ENCODE measurements around the gene AGO4. TPM values are rescaled to one million over a fixed set of nuclear protein-coding genes. Genes with fewer than 3 reads are reported as not detected.
"Not testable (repeated sequence)": the region's sequence is repeated elsewhere in the genome, so short reads cannot be mapped to it uniquely, and the experiment has no call there.

Gene AGO4
- total and polyA plus RNA-seq, 2 donors (not counting 1 experiment from before 2014, with no cell fraction given): 10.2 to 25.6 TPM

DNA sequence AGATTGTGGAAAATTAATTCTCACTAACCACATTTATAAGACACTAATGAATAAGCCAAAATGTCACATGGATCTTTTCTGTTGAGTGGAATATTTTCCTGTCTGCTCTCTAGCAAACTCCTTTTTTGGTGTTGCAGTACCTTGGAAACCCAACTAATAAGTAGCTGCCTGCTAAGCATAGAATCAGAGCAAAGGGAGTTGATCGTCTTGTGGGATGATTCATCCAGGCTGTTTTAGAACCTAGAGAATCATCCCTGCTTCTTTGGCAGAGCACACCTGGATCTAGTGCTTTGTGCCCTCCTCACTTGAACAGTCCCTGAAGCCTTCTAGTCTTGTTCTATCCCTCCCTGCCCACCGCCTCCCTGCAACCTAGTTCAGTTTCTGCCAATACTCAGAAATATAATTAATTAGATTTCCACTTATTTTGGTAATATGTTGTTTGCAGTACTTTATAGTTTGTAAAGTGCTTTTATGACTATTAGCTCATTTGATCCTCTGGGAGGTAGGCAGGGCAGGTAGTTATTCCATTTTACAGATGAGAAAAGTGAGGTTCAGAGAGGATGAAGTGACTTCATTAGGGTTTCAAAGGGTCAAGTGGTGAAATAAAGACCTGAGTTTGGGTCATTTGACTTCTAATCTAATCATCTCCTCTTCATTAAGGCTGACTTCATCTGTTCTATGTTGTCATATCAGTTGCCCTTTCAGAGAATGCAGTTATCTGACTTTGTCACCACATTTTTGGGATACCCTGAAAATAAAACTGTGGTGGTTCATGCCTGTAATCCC lies 2.5 kb downstream of the AGO4 start:
- Histone ChIP-seq H3K9ac (ENCODE audit: insufficient read depth, low read length) (no peak overlapping the region), H3K27ac (ENCODE audit: insufficient read depth, low read length) (no peak overlapping the region), H3K4me3 (replicated peaks in 1 of 4; ENCODE audit: control extremely low read depth in 1 of 4, insufficient read depth in 1 of 4, low read depth in 3 of 4, low read length in 4 of 4) (peak overlapping the region in 2 of 4 experiments; percentile 69 to 81), H3K79me2 (ENCODE audit: control insufficient read depth, insufficient read depth, low read length) (peaks cover 18% of the 10 kb centered on the region), H3K4me2 (ENCODE audit: extremely low read depth, insufficient read depth, low read length) (peak overlapping the region; percentile 59), H3K36me3 (ENCODE audit: control insufficient read depth, insufficient read depth, low read length) (no peaks in the 10 kb centered on the region), H3K27me3 (ENCODE audit: control insufficient read depth, insufficient read depth, low read length) (no peaks in the 10 kb centered on the region), H3K9me3 (ENCODE audit: control insufficient read depth, insufficient read depth, low read depth, low read length) (no peaks in the 10 kb centered on the region), H3K4me1 (ENCODE audit: control insufficient read depth, extremely low read depth, insufficient read depth, low read length) (peaks cover 9% of the 10 kb centered on the region), H2AFZ (ENCODE audit: low read length) (no peak overlapping the region), H4K20me1 (ENCODE audit: control insufficient read depth, extremely low read depth, insufficient read depth, low read length) (no peaks in the 10 kb centered on the region)
- peak; percentile 29 to 69 for DNase-seq (ENCODE audit: low read depth in 2 of 2)
- TF ChIP-seq EZH2 (IDR thresholded peaks at IDR 0.05; ENCODE audit: low read length, missing control alignments): no peak
- TF ChIP-seq, protein P1, sequence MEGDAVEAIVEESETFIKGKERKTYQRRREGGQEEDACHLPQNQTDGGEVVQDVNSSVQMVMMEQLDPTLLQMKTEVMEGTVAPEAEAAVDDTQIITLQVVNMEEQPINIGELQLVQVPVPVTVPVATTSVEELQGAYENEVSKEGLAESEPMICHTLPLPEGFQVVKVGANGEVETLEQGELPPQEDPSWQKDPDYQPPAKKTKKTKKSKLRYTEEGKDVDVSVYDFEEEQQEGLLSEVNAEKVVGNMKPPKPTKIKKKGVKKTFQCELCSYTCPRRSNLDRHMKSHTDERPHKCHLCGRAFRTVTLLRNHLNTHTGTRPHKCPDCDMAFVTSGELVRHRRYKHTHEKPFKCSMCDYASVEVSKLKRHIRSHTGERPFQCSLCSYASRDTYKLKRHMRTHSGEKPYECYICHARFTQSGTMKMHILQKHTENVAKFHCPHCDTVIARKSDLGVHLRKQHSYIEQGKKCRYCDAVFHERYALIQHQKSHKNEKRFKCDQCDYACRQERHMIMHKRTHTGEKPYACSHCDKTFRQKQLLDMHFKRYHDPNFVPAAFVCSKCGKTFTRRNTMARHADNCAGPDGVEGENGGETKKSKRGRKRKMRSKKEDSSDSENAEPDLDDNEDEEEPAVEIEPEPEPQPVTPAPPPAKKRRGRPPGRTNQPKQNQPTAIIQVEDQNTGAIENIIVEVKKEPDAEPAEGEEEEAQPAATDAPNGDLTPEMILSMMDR (conservative IDR thresholded peaks at IDR 0.05 in 1 of 2, IDR thresholded peaks at IDR 0.05 in 1 of 2; ENCODE audit: low read depth in 1 of 2, low read length in 2 of 2): no peak

DNA sequence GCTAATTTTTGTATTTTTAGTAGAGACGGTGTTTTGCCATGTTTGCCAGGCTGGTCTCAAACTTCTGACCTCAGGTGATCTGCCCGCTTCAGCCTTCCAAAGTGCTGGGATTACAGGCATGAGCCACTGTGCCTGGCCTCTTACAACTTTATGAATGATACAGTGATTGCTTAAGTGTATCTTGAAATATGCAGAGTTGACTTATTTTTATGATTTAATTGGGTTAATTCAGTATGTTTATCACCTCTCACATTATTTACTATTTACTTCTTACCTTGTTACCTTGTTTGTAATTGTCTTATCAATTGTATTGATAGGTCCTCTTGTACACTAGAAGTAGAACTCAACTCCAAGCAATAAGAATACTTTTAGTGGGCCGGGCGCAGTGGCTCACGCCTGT lies 4.9 kb downstream of the AGO4 start:
- not testable (repeated sequence) for H2AFZ ChIP-seq (ENCODE audit: low read length); H3K4me3 ChIP-seq (replicated peaks in 1 of 4; ENCODE audit: control extremely low read depth in 1 of 4, insufficient read depth in 1 of 4, low read depth in 3 of 4, low read length in 4 of 4); DNase-seq (ENCODE audit: low read depth in 2 of 2); H3K4me1 ChIP-seq (ENCODE audit: control insufficient read depth, extremely low read depth, insufficient read depth, low read length); H3K4me2 ChIP-seq (ENCODE audit: extremely low read depth, insufficient read depth, low read length); H3K9me3 ChIP-seq (ENCODE audit: control insufficient read depth, insufficient read depth, low read depth, low read length); H3K36me3 ChIP-seq (ENCODE audit: control insufficient read depth, insufficient read depth, low read length); H3K27ac ChIP-seq (ENCODE audit: insufficient read depth, low read length); H3K27me3 ChIP-seq (ENCODE audit: control insufficient read depth, insufficient read depth, low read length); H3K9ac ChIP-seq (ENCODE audit: insufficient read depth, low read length); H4K20me1 ChIP-seq (ENCODE audit: control insufficient read depth, extremely low read depth, insufficient read depth, low read length)
- H3K79me2 ChIP-seq (ENCODE audit: control insufficient read depth, insufficient read depth, low read length): peaks cover 18% of the 10 kb centered on the region

DNA sequence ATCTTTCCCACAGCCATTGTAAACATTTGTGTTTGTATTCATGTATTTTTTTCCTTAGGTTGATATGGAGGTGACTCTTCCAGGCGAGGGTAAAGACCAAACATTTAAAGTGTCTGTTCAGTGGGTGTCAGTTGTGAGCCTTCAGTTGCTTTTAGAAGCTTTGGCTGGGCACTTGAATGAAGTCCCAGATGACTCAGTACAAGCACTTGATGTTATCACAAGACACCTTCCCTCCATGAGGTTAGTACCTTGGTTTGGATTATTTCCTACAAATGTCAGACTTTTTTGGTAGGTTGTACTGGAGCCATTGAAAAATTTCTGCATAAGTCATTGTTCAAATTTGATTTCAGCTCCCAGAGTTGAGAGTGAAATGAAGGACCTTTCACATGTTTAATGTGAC lies 17.4 kb downstream of the AGO4 start:
- no peak for DNase-seq (ENCODE audit: low read depth in 2 of 2)
- no peaks in the 10 kb centered on the region for H3K79me2 ChIP-seq (ENCODE audit: control insufficient read depth, insufficient read depth, low read length)

More for the DNA sequence above, 17.4 kb downstream of the AGO4 start:
- Histone ChIP-seq H3K9me3 (ENCODE audit: control insufficient read depth, insufficient read depth, low read depth, low read length) (no peaks in the 10 kb centered on the region), H3K27me3 (ENCODE audit: control insufficient read depth, insufficient read depth, low read length) (no peaks in the 10 kb centered on the region), H3K36me3 (ENCODE audit: control insufficient read depth, insufficient read depth, low read length) (no peaks in the 10 kb centered on the region), H3K27ac (ENCODE audit: insufficient read depth, low read length) (no peak overlapping the region), H3K9ac (ENCODE audit: insufficient read depth, low read length) (no peak overlapping the region), H2AFZ (ENCODE audit: low read length) (no peak overlapping the region), H4K20me1 (ENCODE audit: control insufficient read depth, extremely low read depth, insufficient read depth, low read length) (no peaks in the 10 kb centered on the region), H3K4me2 (ENCODE audit: extremely low read depth, insufficient read depth, low read length) (no peak overlapping the region), H3K4me1 (ENCODE audit: control insufficient read depth, extremely low read depth, insufficient read depth, low read length) (no peaks in the 10 kb centered on the region), H3K4me3 (replicated peaks in 1 of 4; ENCODE audit: control extremely low read depth in 1 of 4, insufficient read depth in 1 of 4, low read depth in 3 of 4, low read length in 4 of 4) (no peak overlapping the region)
- TF ChIP-seq, protein P1 (conservative IDR thresholded peaks at IDR 0.05 in 1 of 2, IDR thresholded peaks at IDR 0.05 in 1 of 2; ENCODE audit: low read depth in 1 of 2, low read length in 2 of 2): no peak
- TF ChIP-seq EZH2 (IDR thresholded peaks at IDR 0.05; ENCODE audit: low read length, missing control alignments): no peak

Data from fibroblast of lung (primary cell).